HFF-Myc (cell line): ENCODE results near the gene FAT1.

Experiments used
- DNase-seq: peaks from one replicate; pipeline ENCODE4 v3.0.0-alpha.2; 2011; ENCODE audit warnings: low read depth; ENCODE audit errors: extremely low read depth
- H3K4me3 ChIP-seq: replicated peaks from 2 replicates; pipeline ENCODE4 v1.5.1; 2011; ENCODE audit warnings: low read depth, mild to moderate bottlenecking, control low read depth, low read length
- TF ChIP-seq, protein P1 (sequence below): IDR thresholded peaks from 2 replicates; pipeline ENCODE4 v1.5.1; 2012; ENCODE audit warnings: mild to moderate bottlenecking, low read depth, low read length, control low read depth; ENCODE audit errors: missing control alignments

Gene FAT1, protein sequence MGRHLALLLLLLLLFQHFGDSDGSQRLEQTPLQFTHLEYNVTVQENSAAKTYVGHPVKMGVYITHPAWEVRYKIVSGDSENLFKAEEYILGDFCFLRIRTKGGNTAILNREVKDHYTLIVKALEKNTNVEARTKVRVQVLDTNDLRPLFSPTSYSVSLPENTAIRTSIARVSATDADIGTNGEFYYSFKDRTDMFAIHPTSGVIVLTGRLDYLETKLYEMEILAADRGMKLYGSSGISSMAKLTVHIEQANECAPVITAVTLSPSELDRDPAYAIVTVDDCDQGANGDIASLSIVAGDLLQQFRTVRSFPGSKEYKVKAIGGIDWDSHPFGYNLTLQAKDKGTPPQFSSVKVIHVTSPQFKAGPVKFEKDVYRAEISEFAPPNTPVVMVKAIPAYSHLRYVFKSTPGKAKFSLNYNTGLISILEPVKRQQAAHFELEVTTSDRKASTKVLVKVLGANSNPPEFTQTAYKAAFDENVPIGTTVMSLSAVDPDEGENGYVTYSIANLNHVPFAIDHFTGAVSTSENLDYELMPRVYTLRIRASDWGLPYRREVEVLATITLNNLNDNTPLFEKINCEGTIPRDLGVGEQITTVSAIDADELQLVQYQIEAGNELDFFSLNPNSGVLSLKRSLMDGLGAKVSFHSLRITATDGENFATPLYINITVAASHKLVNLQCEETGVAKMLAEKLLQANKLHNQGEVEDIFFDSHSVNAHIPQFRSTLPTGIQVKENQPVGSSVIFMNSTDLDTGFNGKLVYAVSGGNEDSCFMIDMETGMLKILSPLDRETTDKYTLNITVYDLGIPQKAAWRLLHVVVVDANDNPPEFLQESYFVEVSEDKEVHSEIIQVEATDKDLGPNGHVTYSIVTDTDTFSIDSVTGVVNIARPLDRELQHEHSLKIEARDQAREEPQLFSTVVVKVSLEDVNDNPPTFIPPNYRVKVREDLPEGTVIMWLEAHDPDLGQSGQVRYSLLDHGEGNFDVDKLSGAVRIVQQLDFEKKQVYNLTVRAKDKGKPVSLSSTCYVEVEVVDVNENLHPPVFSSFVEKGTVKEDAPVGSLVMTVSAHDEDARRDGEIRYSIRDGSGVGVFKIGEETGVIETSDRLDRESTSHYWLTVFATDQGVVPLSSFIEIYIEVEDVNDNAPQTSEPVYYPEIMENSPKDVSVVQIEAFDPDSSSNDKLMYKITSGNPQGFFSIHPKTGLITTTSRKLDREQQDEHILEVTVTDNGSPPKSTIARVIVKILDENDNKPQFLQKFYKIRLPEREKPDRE (N-terminal part only)

DNA sequence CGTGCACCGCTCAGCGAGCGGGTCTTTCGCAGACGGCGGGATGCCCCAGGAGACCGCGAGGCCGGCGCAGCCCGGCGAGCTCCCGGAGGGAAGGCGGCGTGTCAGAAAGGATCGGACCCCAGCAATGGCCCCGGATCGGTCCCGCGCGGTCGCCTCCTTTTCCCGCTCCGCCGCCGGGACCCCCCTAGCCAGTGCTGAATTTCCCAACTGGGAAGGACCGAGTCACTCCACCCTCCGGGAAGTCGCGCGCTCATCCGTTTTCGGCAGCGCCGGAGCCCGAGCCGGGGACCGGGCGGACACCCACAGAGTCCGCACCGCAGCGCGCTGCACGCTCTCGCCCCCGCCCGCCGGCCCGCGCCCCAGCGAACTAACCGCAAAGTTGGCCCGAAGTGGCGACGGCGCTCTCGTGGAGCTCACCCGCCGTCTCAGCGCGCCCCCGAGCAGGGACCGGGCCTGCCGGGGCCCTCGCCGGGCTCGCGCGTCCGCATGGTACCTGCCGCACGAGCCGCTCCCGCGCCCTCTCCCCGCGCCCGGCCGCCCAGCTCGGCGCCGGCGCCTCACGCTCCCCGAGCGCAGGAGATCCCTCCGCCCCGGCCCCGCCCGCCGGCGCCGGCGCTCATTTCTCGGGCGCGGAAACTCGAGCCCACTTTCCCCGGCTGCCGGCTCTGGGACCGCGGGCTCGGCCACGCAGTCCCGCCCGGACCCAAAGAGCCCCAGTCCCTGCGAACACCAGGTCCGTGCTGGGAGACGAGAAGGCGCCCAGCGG is at the start of gene FAT1:
Gene FAT1 (minus strand): TSS at position 565 of the 766 bp plus-strand sequence. CDS start 14,029 bp downstream, outside the sequence.
- H3K4me3 ChIP-seq: peak within 1 kb of the TSS; percentile 98
- TF ChIP-seq, protein P1, sequence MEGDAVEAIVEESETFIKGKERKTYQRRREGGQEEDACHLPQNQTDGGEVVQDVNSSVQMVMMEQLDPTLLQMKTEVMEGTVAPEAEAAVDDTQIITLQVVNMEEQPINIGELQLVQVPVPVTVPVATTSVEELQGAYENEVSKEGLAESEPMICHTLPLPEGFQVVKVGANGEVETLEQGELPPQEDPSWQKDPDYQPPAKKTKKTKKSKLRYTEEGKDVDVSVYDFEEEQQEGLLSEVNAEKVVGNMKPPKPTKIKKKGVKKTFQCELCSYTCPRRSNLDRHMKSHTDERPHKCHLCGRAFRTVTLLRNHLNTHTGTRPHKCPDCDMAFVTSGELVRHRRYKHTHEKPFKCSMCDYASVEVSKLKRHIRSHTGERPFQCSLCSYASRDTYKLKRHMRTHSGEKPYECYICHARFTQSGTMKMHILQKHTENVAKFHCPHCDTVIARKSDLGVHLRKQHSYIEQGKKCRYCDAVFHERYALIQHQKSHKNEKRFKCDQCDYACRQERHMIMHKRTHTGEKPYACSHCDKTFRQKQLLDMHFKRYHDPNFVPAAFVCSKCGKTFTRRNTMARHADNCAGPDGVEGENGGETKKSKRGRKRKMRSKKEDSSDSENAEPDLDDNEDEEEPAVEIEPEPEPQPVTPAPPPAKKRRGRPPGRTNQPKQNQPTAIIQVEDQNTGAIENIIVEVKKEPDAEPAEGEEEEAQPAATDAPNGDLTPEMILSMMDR: no peak
- DNase-seq: no peak

- TF ChIP-seq, protein P1: no peak
- H3K4me3 ChIP-seq: no peak overlapping the region
- DNase-seq: no peak
Observed at GRCh38 chr4:186772936-186773487, 49.4 kb upstream of the FAT1 start.

DNA sequence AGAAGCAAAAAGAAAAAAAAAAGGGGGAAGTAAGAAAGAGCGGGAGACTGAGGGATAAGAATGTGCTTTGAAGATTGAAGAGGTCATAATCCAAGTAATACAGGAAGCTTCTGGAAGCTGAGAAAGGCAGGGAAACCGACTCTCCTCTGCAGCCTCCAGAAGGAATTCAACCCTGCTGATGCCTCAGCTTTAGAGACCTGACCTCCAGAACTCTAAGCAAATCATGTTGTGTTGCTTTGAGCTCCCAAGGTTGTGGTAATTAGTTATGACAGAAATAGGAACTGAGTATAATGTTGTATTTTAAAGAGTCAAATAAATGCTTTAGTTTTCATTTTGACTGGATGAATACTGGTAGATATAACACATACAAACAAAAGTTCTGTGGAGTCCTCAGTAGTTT is 48.0 kb upstream of the FAT1 start:
- no peak overlapping the region for H3K4me3 ChIP-seq
- TF ChIP-seq, protein P1: no peak
- DNase-seq: no peak

GRCh38 chr4:186770481-186771175 is 47.0 kb upstream of the FAT1 start:
- no peak for DNase-seq
- TF ChIP-seq, protein P1: no peak
- no peak overlapping the region for H3K4me3 ChIP-seq

DNA sequence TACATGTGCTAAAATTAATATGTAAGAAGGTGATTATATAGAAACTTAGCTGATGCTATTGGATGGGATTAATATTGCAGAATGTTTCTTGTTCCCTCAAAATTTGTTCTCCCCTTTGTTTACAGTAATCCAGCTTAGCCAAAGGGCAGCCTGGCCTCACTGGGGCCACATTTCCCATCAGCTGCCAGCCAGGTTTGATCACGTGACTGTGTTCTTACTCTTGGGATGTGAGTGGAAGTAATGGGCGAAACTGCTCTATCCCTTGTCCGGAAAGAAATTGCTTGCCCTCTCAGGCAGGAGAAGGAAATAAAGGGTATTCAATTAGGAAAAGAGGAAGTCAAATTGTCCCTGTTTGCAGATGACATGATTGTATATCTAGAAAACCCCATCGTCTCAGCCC is 44.1 kb upstream of the FAT1 start:
- no peak overlapping the region for H3K4me3 ChIP-seq
- TF ChIP-seq, protein P1: no peak
- no peak for DNase-seq
